Neural cell (in vitro differentiated cells): Measurements from ENCODE around the gene ADCY5. TPM values are rescaled to one million over a fixed set of nuclear protein-coding genes. Genes with fewer than 3 reads are reported as not detected.
"Not testable (repeated sequence)": the region's sequence is repeated elsewhere in the genome, so short reads cannot be mapped to it uniquely, and the experiment has no call there.

Experiments used
- H2AFZ ChIP-seq: fragments of 200-600, 300-800 bp; sonication (generic), shearing (Covaris generic); 2 replicates; pipeline ENCODE4 v1.6.0; 2014; ENCODE audit warnings: low read depth, mild to moderate bottlenecking, antibody characterized with exemption, low read length, moderate library complexity
- H3F3A ChIP-seq: fragments of 200-600 bp; shearing (Covaris generic); 2 replicates; pipeline ENCODE4 v1.6.1; 2016; ENCODE audit warnings: mild to moderate bottlenecking, moderate library complexity, mixed read lengths, antibody characterized with exemption, low read length; ENCODE audit not compliant: insufficient read depth, poor library complexity, severe bottlenecking
- H3K27ac ChIP-seq: fragments of 200-600, 300-800 bp; sonication (generic), shearing (Covaris generic); 2 replicates; pipeline ENCODE4 v1.5.1; 2014; ENCODE audit warnings: mild to moderate bottlenecking, low read length, moderate library complexity
- H3K27me3 ChIP-seq: fragments of 300-800, 200-600 bp; sonication (generic), shearing (Covaris generic); 2 replicates; pipeline ENCODE4 v1.6.0; 2014; ENCODE audit warnings: mild to moderate bottlenecking, low read depth, low read length, moderate library complexity; ENCODE audit not compliant: insufficient read depth
- H3K36me3 ChIP-seq: fragments of 300-800, 200-600 bp; sonication (generic), shearing (Covaris generic); 2 replicates; pipeline ENCODE4 v1.5.1; 2014; ENCODE audit warnings: mild to moderate bottlenecking, antibody characterized with exemption, low read length, moderate library complexity; ENCODE audit not compliant: insufficient read depth
- H3K4me2 ChIP-seq: fragments of 300-800, 200-600 bp; sonication (generic), shearing (Covaris generic); 2 replicates; pipeline ENCODE4 v1.6.0; 2014; ENCODE audit warnings: mild to moderate bottlenecking, low read length
- H3K4me3 ChIP-seq: fragments of 300-800, 200-600 bp; sonication (generic), shearing (Covaris generic); 2 replicates; pipeline ENCODE4 v1.5.1; 2014; ENCODE audit warnings: mild to moderate bottlenecking, low read length, moderate library complexity
- H3K79me2 ChIP-seq: fragments of 200-600 bp; shearing (Covaris generic); replicated peaks from 2 replicates; pipeline ENCODE4 v1.6.0; 2014; ENCODE audit warnings: mild to moderate bottlenecking, low read length, moderate library complexity; ENCODE audit not compliant: insufficient read depth
- H3K9ac ChIP-seq: fragments of 300-800, 200-600 bp; sonication (generic), shearing (Covaris generic); 2 replicates; pipeline ENCODE4 v1.6.1; 2016; ENCODE audit warnings: mild to moderate bottlenecking, low read length, mixed read lengths
- H3K9me2 ChIP-seq: fragments of 200-600 bp; shearing (Covaris generic); 2 replicates; pipeline ENCODE4 v1.6.1; 2016; ENCODE audit warnings: mild to moderate bottlenecking, low read length, mixed read lengths; ENCODE audit not compliant: insufficient read depth
- H3K9me3 ChIP-seq: fragments of 200-600, 300-800 bp; sonication (generic), shearing (Covaris generic); 2 replicates; pipeline ENCODE4 v1.6.1; 2016; ENCODE audit warnings: mild to moderate bottlenecking, mixed run types, low read length, moderate library complexity, mixed read lengths
- H4K20me1 ChIP-seq: fragments of 200-600 bp; shearing (Covaris generic); 2 replicates; pipeline ENCODE4 v1.6.1; 2016; ENCODE audit warnings: mild to moderate bottlenecking, mixed run types; ENCODE audit not compliant: insufficient read depth
- CTCF ChIP-seq: fragments of 450-650 bp; IDR thresholded peaks from 2 replicates; pipeline ENCODE4 v1.5.1; 2014; ENCODE audit warnings: antibody characterized with exemption, mild to moderate bottlenecking, moderate library complexity; ENCODE audit not compliant: poor library complexity, severe bottlenecking
- EP300 ChIP-seq: fragments of 450-650 bp; conservative IDR thresholded peaks from 2 replicates; pipeline ENCODE4 v1.6.1; 2014; ENCODE audit warnings: antibody characterized with exemption, mild to moderate bottlenecking, moderate library complexity; ENCODE audit not compliant: poor library complexity, severe bottlenecking
- EZH2 ChIP-seq: fragments of 200-600, 300-800 bp; shearing (Covaris generic), sonication (generic); IDR thresholded peaks from 2 replicates; pipeline ENCODE4 v1.6.1; 2014; ENCODE audit warnings: antibody characterized with exemption, low read length, borderline replicate concordance, mild to moderate bottlenecking; ENCODE audit not compliant: insufficient read depth, poor library complexity, severe bottlenecking
- MXI1 ChIP-seq: fragments of 450-650 bp; conservative IDR thresholded peaks from 2 replicates; pipeline ENCODE4 v1.6.1; 2014; ENCODE audit warnings: antibody characterized with exemption, mild to moderate bottlenecking; ENCODE audit not compliant: poor library complexity, severe bottlenecking
- POLR2AphosphoS5 ChIP-seq: IDR thresholded peaks from 2 replicates; pipeline ENCODE4 v1.6.1; 2012
- RAD21 ChIP-seq: fragments of 450-650 bp; conservative IDR thresholded peaks from 2 replicates; pipeline ENCODE4 v1.6.1; 2014; ENCODE audit warnings: antibody characterized with exemption, mild to moderate bottlenecking, moderate library complexity
- SMC3 ChIP-seq: fragments of 450-650 bp; conservative IDR thresholded peaks from 2 replicates; pipeline ENCODE4 v1.6.1; 2014; ENCODE audit warnings: antibody characterized with exemption, mild to moderate bottlenecking, moderate library complexity; ENCODE audit not compliant: poor library complexity
- TAF1 ChIP-seq: IDR thresholded peaks from 2 replicates; pipeline ENCODE4 v1.6.1; 2012; ENCODE audit warnings: low read depth
- polyA plus RNA-seq: library from polyadenylated mRNA; depleted of rRNA; stranded (reverse); fragments of >200 nt; gene quantifications from 2 replicates; pipeline ENCODE4 v1.2.3, GENCODE V29; 2014
- TF ChIP-seq, protein P1 (sequence below): IDR thresholded peaks from 2 replicates; pipeline ENCODE4 v1.6.1; 2012; ENCODE audit warnings: borderline replicate concordance

ADCY5 gene
- polyA plus RNA-seq, 1 donor from 2014 or later = 7.7 TPM

DNA sequence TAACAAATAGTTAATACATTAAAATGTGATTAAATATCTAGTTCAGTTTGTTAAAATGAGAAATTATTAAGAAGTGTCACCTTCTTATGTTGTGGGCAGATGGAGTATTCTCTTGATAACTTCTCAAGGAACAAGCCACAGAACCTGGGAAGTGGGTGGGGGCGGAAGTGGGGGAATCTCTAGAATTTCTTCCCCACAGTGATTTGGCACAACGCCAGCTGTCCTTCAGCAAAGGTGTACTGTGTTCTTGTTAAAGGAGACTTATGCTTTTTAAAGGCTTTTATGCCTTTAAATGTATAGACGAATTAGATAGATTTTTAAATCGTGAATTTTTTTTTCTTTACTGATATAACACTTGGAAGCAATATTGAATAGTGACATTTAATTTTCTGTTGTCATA lies 204.8 kb downstream of the ADCY5 start:
- Histone ChIP-seq H4K20me1 (no peaks in the 10 kb centered on the region), H3K27me3 (no peaks in the 10 kb centered on the region), H3K27ac (no peak overlapping the region), H3K4me3 (no peak overlapping the region), H3K9ac (no peak overlapping the region), H3K9me2 (no peaks in the 10 kb centered on the region), H3K79me2 (no peaks in the 10 kb centered on the region), H3F3A (no peaks in the 10 kb centered on the region), H3K4me2 (no peak overlapping the region), H3K9me3 (no peaks in the 10 kb centered on the region), H3K36me3 (peaks cover 6% of the 10 kb centered on the region), H2AFZ (no peak overlapping the region)
- TF ChIP-seq POLR2AphosphoS5 (no peak), TAF1 (no peak), EZH2 (no peak), SMC3 (no peak), CTCF (no peak), MXI1 (no peak), RAD21 (no peak), EP300 (no peak)
- TF ChIP-seq, protein P1, sequence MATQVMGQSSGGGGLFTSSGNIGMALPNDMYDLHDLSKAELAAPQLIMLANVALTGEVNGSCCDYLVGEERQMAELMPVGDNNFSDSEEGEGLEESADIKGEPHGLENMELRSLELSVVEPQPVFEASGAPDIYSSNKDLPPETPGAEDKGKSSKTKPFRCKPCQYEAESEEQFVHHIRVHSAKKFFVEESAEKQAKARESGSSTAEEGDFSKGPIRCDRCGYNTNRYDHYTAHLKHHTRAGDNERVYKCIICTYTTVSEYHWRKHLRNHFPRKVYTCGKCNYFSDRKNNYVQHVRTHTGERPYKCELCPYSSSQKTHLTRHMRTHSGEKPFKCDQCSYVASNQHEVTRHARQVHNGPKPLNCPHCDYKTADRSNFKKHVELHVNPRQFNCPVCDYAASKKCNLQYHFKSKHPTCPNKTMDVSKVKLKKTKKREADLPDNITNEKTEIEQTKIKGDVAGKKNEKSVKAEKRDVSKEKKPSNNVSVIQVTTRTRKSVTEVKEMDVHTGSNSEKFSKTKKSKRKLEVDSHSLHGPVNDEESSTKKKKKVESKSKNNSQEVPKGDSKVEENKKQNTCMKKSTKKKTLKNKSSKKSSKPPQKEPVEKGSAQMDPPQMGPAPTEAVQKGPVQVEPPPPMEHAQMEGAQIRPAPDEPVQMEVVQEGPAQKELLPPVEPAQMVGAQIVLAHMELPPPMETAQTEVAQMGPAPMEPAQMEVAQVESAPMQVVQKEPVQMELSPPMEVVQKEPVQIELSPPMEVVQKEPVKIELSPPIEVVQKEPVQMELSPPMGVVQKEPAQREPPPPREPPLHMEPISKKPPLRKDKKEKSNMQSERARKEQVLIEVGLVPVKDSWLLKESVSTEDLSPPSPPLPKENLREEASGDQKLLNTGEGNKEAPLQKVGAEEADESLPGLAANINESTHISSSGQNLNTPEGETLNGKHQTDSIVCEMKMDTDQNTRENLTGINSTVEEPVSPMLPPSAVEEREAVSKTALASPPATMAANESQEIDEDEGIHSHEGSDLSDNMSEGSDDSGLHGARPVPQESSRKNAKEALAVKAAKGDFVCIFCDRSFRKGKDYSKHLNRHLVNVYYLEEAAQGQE = no peak

DNA sequence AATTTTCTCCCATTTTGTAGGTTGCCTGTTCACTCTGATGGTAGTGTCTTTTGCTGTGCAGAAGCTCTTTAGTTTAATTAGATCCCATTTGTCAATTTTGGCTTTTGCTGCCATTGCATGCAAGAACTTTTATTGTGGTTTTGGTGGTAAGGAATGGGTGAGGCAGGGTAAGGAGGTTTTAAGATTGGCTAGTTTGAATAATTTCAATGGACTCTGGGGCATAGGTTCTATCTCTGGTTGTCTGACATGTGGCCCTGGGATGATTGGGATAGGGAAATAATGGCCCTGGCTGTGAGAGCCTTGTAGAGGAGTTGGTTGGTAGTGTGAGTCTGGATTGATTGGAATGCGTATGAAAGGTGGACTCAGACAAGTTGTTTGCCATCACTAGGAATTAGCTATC lies 209.1 kb downstream of the ADCY5 start:
- Histone ChIP-seq H3K4me3 (no peak overlapping the region), H3K36me3 (peaks cover 6% of the 10 kb centered on the region), H3K27me3 (no peaks in the 10 kb centered on the region), H2AFZ (no peak overlapping the region), H3K79me2 (no peaks in the 10 kb centered on the region), H3K27ac (no peak overlapping the region), H3K9me3 (no peaks in the 10 kb centered on the region), H4K20me1 (no peaks in the 10 kb centered on the region), H3F3A (no peaks in the 10 kb centered on the region), H3K9ac (no peak overlapping the region), H3K4me2 (no peak overlapping the region), H3K9me2 (no peaks in the 10 kb centered on the region)
- no peak for TF ChIP-seq POLR2AphosphoS5
- no peak for TF ChIP-seq MXI1
- TF ChIP-seq SMC3 = no peak
- TF ChIP-seq EP300 = no peak
- TF ChIP-seq EZH2 = no peak
- TF ChIP-seq CTCF = no peak
- no peak for TF ChIP-seq RAD21
- TF ChIP-seq, protein P1 = no peak

- H3K27me3 ChIP-seq, H3K27ac ChIP-seq, H3K36me3 ChIP-seq: not testable (repeated sequence)
Observed at GRCh38 chr3:123239186-123239585, 209.7 kb downstream of the ADCY5 start.

More at GRCh38 chr3:123239186-123239585, 209.7 kb downstream of the ADCY5 start:
- not testable (repeated sequence) for H2AFZ ChIP-seq, H3K9me2 ChIP-seq, H3K79me2 ChIP-seq, H3K9ac ChIP-seq, H3K4me2 ChIP-seq, H3K9me3 ChIP-seq, H3F3A ChIP-seq, H4K20me1 ChIP-seq, H3K4me3 ChIP-seq
